IMR-90 (cell line): Measurements from ENCODE around the gene STAG1. TPM values are rescaled to one million over a fixed set of nuclear protein-coding genes. Genes with fewer than 3 reads are reported as not detected.
"Not testable (repeated sequence)": the region's sequence is repeated elsewhere in the genome, so short reads cannot be mapped to it uniquely, and the experiment has no call there.

Experiments used
- ATAC-seq: fragments of 200-7000 bp; cut with Tn5 transposase; 2 replicates; pipeline ENCODE4 v1.9.1; 2020; ENCODE audit warnings: low read depth, mild to moderate bottlenecking, moderate library complexity
- BruUV-seq: library from RNA; stranded (reverse); fragments of 400-500 nt; replicated peaks from 2 replicates; lab custom pipeline; 2021; lab: Mats Ljungman, UMichigan
- CTCF ChIA-PET: fragments of 300-600 bp; formaldehyde crosslinking; extraction: SDS; loops from one replicate; lab custom pipeline; 2021; ENCODE audit warnings: antibody characterized with exemption; lab: Yijun Ruan, JAX
- POLR2A ChIA-PET: fragments of 300-600 bp; sonication (Branson Sonifier 250); formaldehyde crosslinking; loops from one replicate; lab custom pipeline; 2022; ENCODE audit warnings: antibody characterized with exemption; ENCODE audit not compliant: unreplicated experiment; lab: Charles Lee
- DNase-seq: peaks from one replicate; pipeline ENCODE4 v3.0.0; 2013
- H2AFZ ChIP-seq: replicated peaks from 2 replicates; pipeline ENCODE3; 2013; ENCODE audit warnings: low read length, mild to moderate bottlenecking; ENCODE audit not compliant: poor library complexity
- H2AK5ac ChIP-seq: 2 replicates; pipeline ENCODE4 v1.6.1; 2013; ENCODE audit warnings: low read depth, low read length, inconsistent platforms
- H2AK9ac ChIP-seq: replicated peaks from 2 replicates; pipeline ENCODE3; 2013; ENCODE audit warnings: mild to moderate bottlenecking, low read depth, low read length, moderate library complexity; ENCODE audit not compliant: poor library complexity
- H2BK120ac ChIP-seq: 2 replicates; pipeline ENCODE4 v1.6.1; 2013; ENCODE audit warnings: low read depth, low read length, inconsistent platforms
- H2BK15ac ChIP-seq: 3 replicates; pipeline ENCODE4 v1.6.1; 2013; ENCODE audit warnings: low read depth, low read length, inconsistent platforms
- H2BK20ac ChIP-seq: 2 replicates; pipeline ENCODE4 v1.6.1; 2013; ENCODE audit warnings: low read depth, mild to moderate bottlenecking, inconsistent platforms, low read length, moderate library complexity
- H2BK5ac ChIP-seq: 2 replicates; pipeline ENCODE4 v1.6.1; 2013; ENCODE audit warnings: mild to moderate bottlenecking, low read depth, low read length, inconsistent platforms; ENCODE audit not compliant: poor library complexity, severe bottlenecking
- H3K14ac ChIP-seq: replicated peaks from 2 replicates; pipeline ENCODE4 v1.6.1; 2013; ENCODE audit warnings: low read depth, low read length, inconsistent platforms
- H3K18ac ChIP-seq: 2 replicates; pipeline ENCODE4 v1.6.1; 2013; ENCODE audit warnings: low read depth, low read length, control low read depth
- H3K23ac ChIP-seq: 2 replicates; pipeline ENCODE4 v1.6.1; 2013; ENCODE audit warnings: low read depth, low read length, inconsistent platforms
- H3K27ac ChIP-seq: 2 replicates; pipeline ENCODE4 v1.5.1; 2013; ENCODE audit warnings: mild to moderate bottlenecking, control low read depth, low read length; ENCODE audit not compliant: insufficient read depth
- H3K27me3 ChIP-seq: 2 replicates; pipeline ENCODE4 v1.6.1; 2013; ENCODE audit warnings: low read length; ENCODE audit not compliant: control insufficient read depth, insufficient read depth
- H3K36me3 ChIP-seq: 2 replicates; pipeline ENCODE4 v1.6.1; 2013; ENCODE audit warnings: low read length, mixed read lengths; ENCODE audit not compliant: control insufficient read depth, insufficient read depth
- H3K4ac ChIP-seq: 2 replicates; pipeline ENCODE4 v1.6.1; 2013; ENCODE audit warnings: low read depth, low read length, inconsistent platforms
- H3K4me1 ChIP-seq: 2 replicates; pipeline ENCODE4 v1.6.1; 2013; ENCODE audit warnings: low read length, mixed read lengths; ENCODE audit not compliant: control insufficient read depth, insufficient read depth
- H3K4me2 ChIP-seq: 2 replicates; pipeline ENCODE4 v1.6.1; 2013; ENCODE audit warnings: low read depth, mild to moderate bottlenecking, control low read depth, low read length, moderate library complexity
- H3K4me3 ChIP-seq: 2 replicates; pipeline ENCODE4 v1.5.1; 2013; ENCODE audit warnings: low read depth, mild to moderate bottlenecking, control low read depth, low read length, moderate library complexity; ENCODE audit not compliant: insufficient read depth
- H3K56ac ChIP-seq: 2 replicates; pipeline ENCODE4 v1.6.1; 2013; ENCODE audit warnings: low read length, inconsistent platforms; ENCODE audit not compliant: insufficient read depth; ENCODE audit errors: extremely low read depth
- H3K79me1 ChIP-seq, 2 experiments: 2 replicates each; pipeline ENCODE4 v1.6.1; 2013; ENCODE audit warnings: low read length in 2 of 2, inconsistent platforms in 1 of 2, low read depth in 1 of 2
- H3K9ac ChIP-seq: 2 replicates; pipeline ENCODE4 v1.6.1; 2013; ENCODE audit warnings: low read depth, low read length, control low read depth
- H3K9me1 ChIP-seq: 2 replicates; pipeline ENCODE4 v1.6.1; 2013; ENCODE audit warnings: low read length, inconsistent platforms; ENCODE audit not compliant: insufficient read depth
- H3K9me3 ChIP-seq: 2 replicates; pipeline ENCODE4 v1.6.1; 2013; ENCODE audit warnings: low read length; ENCODE audit not compliant: control insufficient read depth, insufficient read depth
- H4K20me1 ChIP-seq: 2 replicates; pipeline ENCODE4 v1.6.1; 2013; ENCODE audit warnings: low read length, inconsistent platforms; ENCODE audit not compliant: insufficient read depth
- H4K5ac ChIP-seq: 2 replicates; pipeline ENCODE4 v1.6.1; 2013; ENCODE audit warnings: mild to moderate bottlenecking, low read depth, low read length, control low read depth
- H4K8ac ChIP-seq, 2 experiments: 2 replicates each; pipeline ENCODE4 v1.6.1; 2013; ENCODE audit warnings: low read depth in 2 of 2, low read length in 2 of 2, control low read depth in 1 of 2, inconsistent platforms in 1 of 2
- H4K91ac ChIP-seq: 2 replicates; pipeline ENCODE4 v1.6.1; 2013; ENCODE audit warnings: low read depth, low read length, inconsistent platforms; ENCODE audit not compliant: insufficient read depth
- CEBPB ChIP-seq: IDR thresholded peaks from 2 replicates; pipeline ENCODE4 v1.6.1; 2012; ENCODE audit warnings: low read depth, low read length, improper control_type of control experiment
- RAD21 ChIP-seq: IDR thresholded peaks from 2 replicates; pipeline ENCODE4 v1.6.1; 2012; ENCODE audit warnings: low read length, improper control_type of control experiment
- SMC3 ChIP-seq: fragments of 150-350 bp; IDR thresholded peaks from 2 replicates; pipeline ENCODE4 v1.6.1; 2016; ENCODE audit warnings: low read depth, mild to moderate bottlenecking, antibody characterized with exemption, low read length, moderate library complexity
- WGBS, 2 experiments: methylation state at CpG; one replicate each; pipeline versions ENCODE4 v1.1.5 to v1.1.7; 2013; ENCODE audit warnings: missing lambda C conversion rate in 2 of 2; ENCODE audit not compliant: insufficient read length in 1 of 2; ENCODE audit errors: extremely low coverage in 2 of 2; 5-methylcytosine and 5-hydroxymethylcytosine counted together
- dilution Hi-C: fragments of 300-500 bp; cut with HindIII; formaldehyde crosslinking; loops from one replicate; pipeline ENCODE4 v1.14.3; 2018; ENCODE audit warnings: low sequenced_read_pairs; ENCODE audit not compliant: unreplicated experiment
- in situ Hi-C: fragments of 300-500 bp; cut with MboI; formaldehyde crosslinking; loops from 3 replicates; pipeline ENCODE4 v1.14.3; 2019; ENCODE audit warnings: low sequenced_read_pairs, inconsistent platforms, mixed read lengths
- intact Hi-C: fragments of 100-400 bp; cut with micrococcal nuclease; formaldehyde crosslinking; loops from 2 replicates; pipeline ENCODE4 v1.10.0; 2022
- polyA plus RNA-seq, 3 experiments: library from polyadenylated mRNA; depleted of rRNA; stranded (reverse); fragments of >200 nt; gene quantifications; 2 replicates each; pipeline ENCODE4 v1.2.3, GENCODE V29; 2012; ENCODE audit warnings: low replicate concordance in 1 of 3
- total RNA-seq: library from RNA; depleted of rRNA; stranded (reverse); fragments of >200 nt; gene quantifications from 2 replicates; pipeline ENCODE4 v1.2.3, GENCODE V29; 2012
- TF ChIP-seq, protein P1 (sequence below): conservative IDR thresholded peaks from 2 replicates; pipeline ENCODE4 v1.5.1; 2012; ENCODE audit warnings: mild to moderate bottlenecking, low read depth, low read length, improper control_type of control experiment

Gene STAG1
- total and polyA plus RNA-seq, 2 of the 4 experiments (the other 2 are of a cell fraction): 9.6 to 32.3 TPM

DNA sequence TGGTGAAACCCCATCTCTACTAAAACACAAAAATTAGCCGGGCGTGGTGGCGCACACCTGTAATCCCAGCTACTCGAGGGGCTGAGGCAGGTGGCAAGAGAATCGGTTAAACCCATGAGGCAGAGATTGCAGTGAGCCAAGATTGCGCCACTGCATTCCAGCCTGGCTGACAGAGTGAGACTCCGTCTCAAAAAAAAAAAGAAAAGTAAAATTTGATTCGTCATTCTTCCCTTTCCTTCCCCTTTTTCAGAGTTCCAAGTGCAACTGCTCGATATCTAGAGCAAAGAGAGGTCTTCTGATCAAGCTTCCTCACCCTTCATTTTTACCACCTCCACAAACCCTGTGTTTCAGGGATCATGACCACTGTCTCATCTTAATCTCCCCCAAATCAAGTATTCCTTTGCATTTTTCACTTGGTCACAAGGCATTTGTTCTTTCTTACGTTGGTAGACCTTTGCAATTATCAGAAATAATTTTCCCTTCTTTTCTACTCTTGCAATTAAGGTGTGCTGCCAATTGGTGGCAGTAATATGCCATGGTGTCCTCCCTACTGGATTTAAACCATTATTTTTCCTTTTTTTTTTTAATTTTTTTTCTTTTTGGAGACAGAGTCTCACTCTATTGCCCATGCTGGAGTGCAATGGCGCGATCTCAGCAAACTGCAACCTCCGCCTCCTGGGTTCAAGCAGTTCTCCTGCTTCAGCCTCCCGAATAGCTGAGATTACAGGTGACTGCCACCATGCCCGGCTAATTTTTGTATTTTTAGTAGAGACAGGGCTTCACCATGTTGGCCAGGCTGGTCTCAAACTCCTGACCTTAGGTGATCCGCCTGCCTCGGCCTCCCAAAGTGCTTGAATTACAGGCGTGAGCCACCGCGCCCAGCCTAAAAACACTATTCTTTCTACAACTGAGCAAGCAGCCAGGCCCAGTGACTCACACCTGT lies 6.3 kb upstream of the STAG1 start:
- intact Hi-C loops: loop anchor here (1.0 to 10.0 kb wide), 2 partner anchors 255 to 1186 kb away; no protein-coding TSS in a partner anchor
- H3K4me3 ChIP-seq, H3K4me2 ChIP-seq, H2BK15ac ChIP-seq, H2AK9ac ChIP-seq, H3K36me3 ChIP-seq, H3K27me3 ChIP-seq, H3K9me1 ChIP-seq, H3K4me1 ChIP-seq, H3K18ac ChIP-seq, H2AFZ ChIP-seq, H4K20me1 ChIP-seq, BruUV-seq, H3K9ac ChIP-seq, H3K23ac ChIP-seq, H3K9me3 ChIP-seq, H3K27ac ChIP-seq, H3K14ac ChIP-seq, H2BK120ac ChIP-seq, H2BK20ac ChIP-seq, dilution Hi-C loops, H4K5ac ChIP-seq, H3K56ac ChIP-seq: not testable (repeated sequence)
- WGBS, 2 experiments: 76% methylated on average over 8 of the region's 20 CpGs; no CpG with 5 or more reads in 1 of the 2 experiments
- CTCF ChIA-PET: interaction anchor here (0.7 to 2.1 kb wide), 7 partner anchors 28 to 549 kb away, joined by 3 to 7 read pairs (median 4); no protein-coding TSS in a partner anchor
- Histone ChIP-seq H2AK5ac (peak overlapping the region; percentile 26; the same call in 1 of the 2 replicates), H3K4ac (peak overlapping the region; percentile 64; the same call in 1 of the 2 replicates), H2BK5ac (peak overlapping the region; percentile 71), H4K8ac (peak overlapping the region in 1 of 2 experiments; percentile 77; a peak in 2 of 4 replicates), H4K91ac (0 out of 2 replicates have a peak overlapping the region, but pooled peaks have one; percentile 48), H3K79me1 (peaks cover 6 to 10% of the 10 kb centered on the region in 2 experiments; a peak in 3 of 4 replicates)
- TF ChIP-seq RAD21: peak; percentile 87
- TF ChIP-seq CEBPB: peak; percentile 70
- peak; percentile 89 for TF ChIP-seq SMC3
- TF ChIP-seq, protein P1, sequence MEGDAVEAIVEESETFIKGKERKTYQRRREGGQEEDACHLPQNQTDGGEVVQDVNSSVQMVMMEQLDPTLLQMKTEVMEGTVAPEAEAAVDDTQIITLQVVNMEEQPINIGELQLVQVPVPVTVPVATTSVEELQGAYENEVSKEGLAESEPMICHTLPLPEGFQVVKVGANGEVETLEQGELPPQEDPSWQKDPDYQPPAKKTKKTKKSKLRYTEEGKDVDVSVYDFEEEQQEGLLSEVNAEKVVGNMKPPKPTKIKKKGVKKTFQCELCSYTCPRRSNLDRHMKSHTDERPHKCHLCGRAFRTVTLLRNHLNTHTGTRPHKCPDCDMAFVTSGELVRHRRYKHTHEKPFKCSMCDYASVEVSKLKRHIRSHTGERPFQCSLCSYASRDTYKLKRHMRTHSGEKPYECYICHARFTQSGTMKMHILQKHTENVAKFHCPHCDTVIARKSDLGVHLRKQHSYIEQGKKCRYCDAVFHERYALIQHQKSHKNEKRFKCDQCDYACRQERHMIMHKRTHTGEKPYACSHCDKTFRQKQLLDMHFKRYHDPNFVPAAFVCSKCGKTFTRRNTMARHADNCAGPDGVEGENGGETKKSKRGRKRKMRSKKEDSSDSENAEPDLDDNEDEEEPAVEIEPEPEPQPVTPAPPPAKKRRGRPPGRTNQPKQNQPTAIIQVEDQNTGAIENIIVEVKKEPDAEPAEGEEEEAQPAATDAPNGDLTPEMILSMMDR: peak; percentile 80
- peak; percentile 38 for DNase-seq
- in situ Hi-C loops: loop anchor here (5.0 to 10.0 kb wide), 3 partner anchors 254 to 684 kb away; no protein-coding TSS in a partner anchor
- POLR2A ChIA-PET: interaction anchor here (0.7 kb wide), 1 partner anchor 160 kb away, joined by 4 read pairs; no protein-coding TSS in a partner anchor
- ATAC-seq: peak; percentile 72
